ENCODE measurements around the gene ARCN1.

The ARCN1 gene

DNA sequence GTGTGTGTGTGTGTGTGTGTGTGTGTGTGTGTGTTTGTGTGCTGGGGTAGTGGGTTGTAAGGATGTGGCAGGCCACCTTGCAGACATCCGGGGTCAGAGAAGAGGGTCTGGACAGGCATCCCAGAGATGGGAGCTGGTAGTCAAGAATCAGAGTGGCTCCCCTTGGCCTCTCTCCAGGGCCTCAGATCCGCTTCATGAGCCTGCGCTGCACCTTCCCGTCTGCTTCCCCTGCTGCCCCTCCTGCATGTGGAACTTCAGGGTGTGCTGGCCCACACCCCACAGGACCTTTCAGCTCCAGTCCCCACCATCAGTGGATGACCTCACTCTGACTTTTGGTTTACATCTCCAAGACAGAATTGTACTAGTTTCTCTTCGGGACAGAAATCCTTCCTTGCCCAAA, 76.1 kb downstream of the ARCN1 start:
- no peaks in the 10 kb centered on the region for H3K27me3 ChIP-seq (ENCODE audit: insufficient read depth, low read length, poor library complexity)
- no peaks in the 10 kb centered on the region for H3K9me3 ChIP-seq (ENCODE audit: insufficient read depth, low read length, severe bottlenecking)
- H3K4me1 ChIP-seq (ENCODE audit: insufficient read depth, low read length) = peaks cover 13% of the 10 kb centered on the region
- H3K79me2 ChIP-seq (ENCODE audit: insufficient read depth, low read length) = no peaks in the 10 kb centered on the region
- DNase-seq (no peak), ATAC-seq (ENCODE audit: insufficient read depth, low read depth) (no peak)
- H3K27ac ChIP-seq (ENCODE audit: low read length) = no peak overlapping the region
- no peak overlapping the region for H3K4me2 ChIP-seq (ENCODE audit: insufficient read depth, low read length)
- no peak for TF ChIP-seq EZH2 (IDR thresholded peaks at IDR 0.05; ENCODE audit: borderline replicate concordance, low read depth, low read length, severe bottlenecking)
- TF ChIP-seq, protein P1, sequence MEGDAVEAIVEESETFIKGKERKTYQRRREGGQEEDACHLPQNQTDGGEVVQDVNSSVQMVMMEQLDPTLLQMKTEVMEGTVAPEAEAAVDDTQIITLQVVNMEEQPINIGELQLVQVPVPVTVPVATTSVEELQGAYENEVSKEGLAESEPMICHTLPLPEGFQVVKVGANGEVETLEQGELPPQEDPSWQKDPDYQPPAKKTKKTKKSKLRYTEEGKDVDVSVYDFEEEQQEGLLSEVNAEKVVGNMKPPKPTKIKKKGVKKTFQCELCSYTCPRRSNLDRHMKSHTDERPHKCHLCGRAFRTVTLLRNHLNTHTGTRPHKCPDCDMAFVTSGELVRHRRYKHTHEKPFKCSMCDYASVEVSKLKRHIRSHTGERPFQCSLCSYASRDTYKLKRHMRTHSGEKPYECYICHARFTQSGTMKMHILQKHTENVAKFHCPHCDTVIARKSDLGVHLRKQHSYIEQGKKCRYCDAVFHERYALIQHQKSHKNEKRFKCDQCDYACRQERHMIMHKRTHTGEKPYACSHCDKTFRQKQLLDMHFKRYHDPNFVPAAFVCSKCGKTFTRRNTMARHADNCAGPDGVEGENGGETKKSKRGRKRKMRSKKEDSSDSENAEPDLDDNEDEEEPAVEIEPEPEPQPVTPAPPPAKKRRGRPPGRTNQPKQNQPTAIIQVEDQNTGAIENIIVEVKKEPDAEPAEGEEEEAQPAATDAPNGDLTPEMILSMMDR (IDR thresholded peaks at IDR 0.05; ENCODE audit: borderline replicate concordance, extremely low read depth, low read length, poor library complexity, severe bottlenecking) = no peak
- no peak overlapping the region for H3K4me3 ChIP-seq (ENCODE audit: low read depth in 1 of 2, low read length in 2 of 2)
- no peak overlapping the region for H3K9ac ChIP-seq (ENCODE audit: low read depth, low read length)
- no peak overlapping the region for H2AFZ ChIP-seq (ENCODE audit: low read depth, low read length)
- H4K20me1 ChIP-seq (ENCODE audit: insufficient read depth, low read length) = no peaks in the 10 kb centered on the region; the same call in 1 of the 2 replicates
- H3K36me3 ChIP-seq (ENCODE audit: insufficient read depth, low read length) = no peaks in the 10 kb centered on the region

DNA sequence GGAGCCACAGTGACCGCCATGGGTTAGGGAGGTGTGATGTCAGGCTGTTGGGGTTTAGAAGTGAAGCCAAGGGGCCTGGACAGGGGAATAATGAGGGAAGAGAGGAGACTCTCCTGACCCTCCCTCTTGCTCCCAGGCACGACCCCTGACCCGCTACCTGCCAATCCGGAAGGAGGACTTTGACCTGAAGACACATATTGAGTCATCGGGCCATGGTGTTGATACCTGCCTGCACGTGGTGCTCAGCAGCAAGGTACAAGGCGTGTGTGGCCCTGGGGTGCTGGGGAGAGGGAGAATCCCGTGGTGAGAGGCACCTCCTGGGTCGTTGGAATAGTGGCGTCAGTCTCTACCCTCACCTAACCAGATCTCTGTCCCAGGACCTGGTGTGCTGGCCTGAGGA, 77.7 kb downstream of the ARCN1 start:
- no peaks in the 10 kb centered on the region for H3K36me3 ChIP-seq (ENCODE audit: insufficient read depth, low read length)
- no peak for TF ChIP-seq EZH2 (IDR thresholded peaks at IDR 0.05; ENCODE audit: borderline replicate concordance, low read depth, low read length, severe bottlenecking)
- TF ChIP-seq, protein P1 (IDR thresholded peaks at IDR 0.05; ENCODE audit: borderline replicate concordance, extremely low read depth, low read length, poor library complexity, severe bottlenecking) = no peak
- DNase-seq = no peak

DNA sequence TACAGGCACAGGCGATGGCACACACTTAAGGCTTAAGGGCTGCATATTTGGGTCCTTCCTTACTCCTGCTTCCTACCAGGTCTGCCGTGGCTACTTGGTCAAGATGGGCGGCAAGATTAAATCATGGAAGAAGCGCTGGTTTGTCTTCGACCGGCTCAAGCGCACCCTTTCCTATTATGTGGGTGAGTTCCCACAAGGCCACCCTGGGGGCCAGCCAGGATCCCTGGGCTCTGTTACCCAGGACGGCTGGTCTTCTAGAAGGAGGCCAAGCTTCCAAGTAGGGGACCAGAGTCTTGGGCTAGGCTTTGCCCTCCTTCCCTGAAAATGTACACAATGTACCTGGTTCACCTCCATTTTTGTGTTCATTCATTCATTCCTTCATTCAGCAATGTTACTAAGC, 78.2 kb downstream of the ARCN1 start:
- Histone ChIP-seq H3K9ac (ENCODE audit: low read depth, low read length) (no peak overlapping the region), H3K27me3 (ENCODE audit: insufficient read depth, low read length, poor library complexity) (no peaks in the 10 kb centered on the region), H3K9me3 (ENCODE audit: insufficient read depth, low read length, severe bottlenecking) (no peaks in the 10 kb centered on the region), H2AFZ (ENCODE audit: low read depth, low read length) (no peak overlapping the region), H3K4me2 (ENCODE audit: insufficient read depth, low read length) (no peak overlapping the region), H3K36me3 (ENCODE audit: insufficient read depth, low read length) (no peaks in the 10 kb centered on the region), H3K79me2 (ENCODE audit: insufficient read depth, low read length) (no peaks in the 10 kb centered on the region), H3K27ac (ENCODE audit: low read length) (no peak overlapping the region), H3K4me3 (ENCODE audit: low read depth in 1 of 2, low read length in 2 of 2) (no peak overlapping the region), H4K20me1 (ENCODE audit: insufficient read depth, low read length) (no peaks in the 10 kb centered on the region; the same call in 1 of the 2 replicates), H3K4me1 (ENCODE audit: insufficient read depth, low read length) (peaks cover 18% of the 10 kb centered on the region)
- DNase-seq (no peak), ATAC-seq (ENCODE audit: insufficient read depth, low read depth) (no peak)
- TF ChIP-seq, protein P1 (IDR thresholded peaks at IDR 0.05; ENCODE audit: borderline replicate concordance, extremely low read depth, low read length, poor library complexity, severe bottlenecking) = no peak

More for the DNA sequence above, 77.7 kb downstream of the ARCN1 start:
- Histone ChIP-seq H3K4me2 (ENCODE audit: insufficient read depth, low read length) (no peak overlapping the region), H3K9ac (ENCODE audit: low read depth, low read length) (no peak overlapping the region), H3K27me3 (ENCODE audit: insufficient read depth, low read length, poor library complexity) (no peaks in the 10 kb centered on the region), H3K27ac (ENCODE audit: low read length) (no peak overlapping the region), H4K20me1 (ENCODE audit: insufficient read depth, low read length) (no peaks in the 10 kb centered on the region; the same call in 1 of the 2 replicates), H3K4me3 (ENCODE audit: low read depth in 1 of 2, low read length in 2 of 2) (no peak overlapping the region), H3K9me3 (ENCODE audit: insufficient read depth, low read length, severe bottlenecking) (no peaks in the 10 kb centered on the region), H3K79me2 (ENCODE audit: insufficient read depth, low read length) (no peaks in the 10 kb centered on the region), H3K4me1 (ENCODE audit: insufficient read depth, low read length) (peaks cover 18% of the 10 kb centered on the region), H2AFZ (ENCODE audit: low read depth, low read length) (no peak overlapping the region)
- no peak for ATAC-seq (ENCODE audit: insufficient read depth, low read depth)

DNA sequence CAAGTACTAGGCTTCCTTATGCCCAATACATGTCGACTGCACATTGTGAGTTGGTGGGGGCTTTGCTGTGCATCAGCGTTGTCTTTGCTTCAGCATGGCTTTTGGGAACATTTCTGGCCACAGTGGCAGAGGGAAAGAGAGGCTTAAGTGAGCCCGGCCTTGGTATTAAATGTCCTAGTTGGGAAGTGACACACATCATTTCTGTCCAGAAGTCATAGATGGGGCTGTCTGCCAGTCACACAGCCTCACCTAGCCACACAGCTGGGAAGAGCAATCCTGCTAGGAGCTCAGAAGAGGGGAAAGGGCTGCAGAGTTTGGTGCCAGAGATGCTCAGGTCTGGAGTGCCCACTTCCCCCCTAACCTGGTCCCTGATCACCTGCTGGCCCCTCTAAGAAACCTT, 79.6 kb downstream of the ARCN1 start:
- Histone ChIP-seq H2AFZ (ENCODE audit: low read depth, low read length) (no peak overlapping the region), H4K20me1 (ENCODE audit: insufficient read depth, low read length) (no peaks in the 10 kb centered on the region), H3K36me3 (ENCODE audit: insufficient read depth, low read length) (no peaks in the 10 kb centered on the region), H3K4me1 (ENCODE audit: insufficient read depth, low read length) (peaks cover 18% of the 10 kb centered on the region), H3K9me3 (ENCODE audit: insufficient read depth, low read length, severe bottlenecking) (no peaks in the 10 kb centered on the region), H3K4me3 (ENCODE audit: low read depth in 1 of 2, low read length in 2 of 2) (no peak overlapping the region), H3K4me2 (ENCODE audit: insufficient read depth, low read length) (no peak overlapping the region), H3K27ac (ENCODE audit: low read length) (no peak overlapping the region), H3K79me2 (ENCODE audit: insufficient read depth, low read length) (no peaks in the 10 kb centered on the region), H3K9ac (ENCODE audit: low read depth, low read length) (no peak overlapping the region), H3K27me3 (ENCODE audit: insufficient read depth, low read length, poor library complexity) (no peaks in the 10 kb centered on the region)
- no peak for ATAC-seq (ENCODE audit: insufficient read depth, low read depth)
- DNase-seq = no peak
- no peak for TF ChIP-seq EZH2 (IDR thresholded peaks at IDR 0.05; ENCODE audit: borderline replicate concordance, low read depth, low read length, severe bottlenecking)
- TF ChIP-seq, protein P1 (IDR thresholded peaks at IDR 0.05; ENCODE audit: borderline replicate concordance, extremely low read depth, low read length, poor library complexity, severe bottlenecking) = no peak

Measured in DND-41 (cell line).